Measurements from ENCODE around the gene L3HYPDH.

Gene L3HYPDH

GRCh38 chr14:59424341-59425071, 59.7 kb downstream of the L3HYPDH start:
- no peak for DNase-seq
